ENCODE data around the gene NRIP1. TPM values are rescaled to one million over a fixed set of nuclear protein-coding genes. Genes with fewer than 3 reads are reported as not detected.

The NRIP1 gene
- total RNA-seq, 1 donor from 2014 or later = 59.1 TPM

DNA sequence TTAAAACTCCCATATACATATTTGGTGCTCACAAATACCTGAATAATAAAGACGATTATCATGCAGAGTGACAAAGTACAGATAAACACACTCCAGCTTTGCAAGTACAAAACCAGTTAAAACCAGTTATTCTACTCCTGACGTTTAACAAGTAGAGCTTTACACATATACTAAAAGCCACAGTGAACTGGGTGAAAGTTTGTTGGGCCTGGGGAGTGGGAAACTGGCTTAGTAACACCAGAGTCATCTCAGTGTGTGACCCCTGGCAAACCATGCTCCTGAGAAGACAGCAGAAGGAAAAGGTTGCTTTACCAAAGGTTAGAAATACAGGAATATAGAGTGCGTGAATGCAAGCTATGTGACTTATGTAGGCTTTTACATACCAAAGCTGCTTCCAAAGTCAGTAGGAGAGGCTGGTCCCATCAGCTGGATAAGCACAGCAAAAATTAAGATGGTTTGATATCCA lies 148.1 kb downstream of the NRIP1 start:
- no peak overlapping the region for H3K4me3 Mint-ChIP-seq
- H3K27ac Mint-ChIP-seq = no peak overlapping the region
- Histone ChIP-seq H3K36me3 (no peaks in the 10 kb centered on the region), H3K4me3 (no peak overlapping the region), H3K79me2 (ENCODE audit: low read depth) (no peaks in the 10 kb centered on the region), H3K9me3 (ENCODE audit: low read depth) (no peaks in the 10 kb centered on the region), H3K4me1 (no peaks in the 10 kb centered on the region), H3K27ac (no peak overlapping the region), H2AFZ (replicated peaks) (no peak overlapping the region), H3F3A (ENCODE audit: low read depth) (no peaks in the 10 kb centered on the region), H3K4me2 (no peak overlapping the region), H3K9ac (no peak overlapping the region), H3K27me3 (no peaks in the 10 kb centered on the region), H4K20me1 (ENCODE audit: low read depth) (no peaks in the 10 kb centered on the region)
- H3K27me3 Mint-ChIP-seq (ENCODE audit: insufficient read depth, low read depth) = no peaks in the 10 kb centered on the region
- TF ChIP-seq, protein P1, sequence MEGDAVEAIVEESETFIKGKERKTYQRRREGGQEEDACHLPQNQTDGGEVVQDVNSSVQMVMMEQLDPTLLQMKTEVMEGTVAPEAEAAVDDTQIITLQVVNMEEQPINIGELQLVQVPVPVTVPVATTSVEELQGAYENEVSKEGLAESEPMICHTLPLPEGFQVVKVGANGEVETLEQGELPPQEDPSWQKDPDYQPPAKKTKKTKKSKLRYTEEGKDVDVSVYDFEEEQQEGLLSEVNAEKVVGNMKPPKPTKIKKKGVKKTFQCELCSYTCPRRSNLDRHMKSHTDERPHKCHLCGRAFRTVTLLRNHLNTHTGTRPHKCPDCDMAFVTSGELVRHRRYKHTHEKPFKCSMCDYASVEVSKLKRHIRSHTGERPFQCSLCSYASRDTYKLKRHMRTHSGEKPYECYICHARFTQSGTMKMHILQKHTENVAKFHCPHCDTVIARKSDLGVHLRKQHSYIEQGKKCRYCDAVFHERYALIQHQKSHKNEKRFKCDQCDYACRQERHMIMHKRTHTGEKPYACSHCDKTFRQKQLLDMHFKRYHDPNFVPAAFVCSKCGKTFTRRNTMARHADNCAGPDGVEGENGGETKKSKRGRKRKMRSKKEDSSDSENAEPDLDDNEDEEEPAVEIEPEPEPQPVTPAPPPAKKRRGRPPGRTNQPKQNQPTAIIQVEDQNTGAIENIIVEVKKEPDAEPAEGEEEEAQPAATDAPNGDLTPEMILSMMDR (IDR thresholded peaks at IDR 0.05) = no peak
- TF ChIP-seq EZH2 (IDR thresholded peaks at IDR 0.05) = no peak
- TF ChIP-seq EZH2phosphoT487 (IDR thresholded peaks at IDR 0.05) = no peak
- no peaks in the 10 kb centered on the region for H3K9me3 Mint-ChIP-seq
- H3K4me1 Mint-ChIP-seq = peaks cover 3% of the 10 kb centered on the region
- no peak for DNase-seq (ENCODE audit: low spot score)
- H3K36me3 Mint-ChIP-seq = no peaks in the 10 kb centered on the region

DNA sequence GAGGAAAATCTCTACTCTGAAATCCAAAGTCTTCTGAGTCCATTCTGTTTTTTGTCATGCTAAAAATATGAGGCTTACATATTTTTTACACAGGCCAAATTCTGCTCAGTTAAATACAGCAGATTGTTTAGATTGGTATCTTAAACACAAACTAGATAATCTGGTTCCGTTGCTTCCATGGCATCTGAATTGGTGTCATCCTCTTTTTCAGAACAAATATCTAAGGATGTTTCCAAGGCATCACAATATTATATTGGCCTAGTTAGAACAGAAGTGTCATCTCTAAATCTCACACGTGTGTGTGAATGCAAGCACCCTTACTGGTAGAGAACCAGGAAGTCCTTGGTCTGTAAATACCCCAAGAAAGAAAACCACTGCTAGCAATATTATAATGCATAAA lies 151.2 kb downstream of the NRIP1 start:
- Histone ChIP-seq H3K27me3 (no peaks in the 10 kb centered on the region), H3K4me2 (no peak overlapping the region), H3K79me2 (ENCODE audit: low read depth) (no peaks in the 10 kb centered on the region), H2AFZ (replicated peaks) (no peak overlapping the region), H3K9ac (no peak overlapping the region), H3K4me3 (no peak overlapping the region), H3K27ac (no peak overlapping the region), H4K20me1 (ENCODE audit: low read depth) (no peaks in the 10 kb centered on the region), H3K4me1 (no peaks in the 10 kb centered on the region), H3K36me3 (no peaks in the 10 kb centered on the region), H3F3A (ENCODE audit: low read depth) (no peaks in the 10 kb centered on the region), H3K9me3 (ENCODE audit: low read depth) (no peaks in the 10 kb centered on the region)
- H3K4me1 Mint-ChIP-seq = peaks cover 3% of the 10 kb centered on the region
- H3K4me3 Mint-ChIP-seq = no peak overlapping the region
- no peaks in the 10 kb centered on the region for H3K27me3 Mint-ChIP-seq (ENCODE audit: insufficient read depth, low read depth)
- H3K36me3 Mint-ChIP-seq = no peaks in the 10 kb centered on the region
- no peak overlapping the region for H3K27ac Mint-ChIP-seq
- no peak for DNase-seq (ENCODE audit: low spot score)
- H3K9me3 Mint-ChIP-seq = no peaks in the 10 kb centered on the region
- TF ChIP-seq EZH2 (IDR thresholded peaks at IDR 0.05) = no peak
- TF ChIP-seq, protein P1 (IDR thresholded peaks at IDR 0.05) = no peak
- no peak for TF ChIP-seq EZH2phosphoT487 (IDR thresholded peaks at IDR 0.05)

- peaks cover 8% of the 10 kb centered on the region for H3K9me3 Mint-ChIP-seq
- H3K36me3 Mint-ChIP-seq = no peaks in the 10 kb centered on the region
Observed at GRCh38 chr21:14911351-14911750, 153.4 kb downstream of the NRIP1 start.

More at GRCh38 chr21:14911351-14911750, 153.4 kb downstream of the NRIP1 start:
- no peak overlapping the region for H2AFZ ChIP-seq (replicated peaks)
- no peak overlapping the region for H3K4me3 Mint-ChIP-seq
- TF ChIP-seq EZH2phosphoT487 (IDR thresholded peaks at IDR 0.05) = no peak
- TF ChIP-seq, protein P1 (IDR thresholded peaks at IDR 0.05) = no peak
- TF ChIP-seq EZH2 (IDR thresholded peaks at IDR 0.05) = no peak
- H3K79me2 ChIP-seq (ENCODE audit: low read depth) = no peaks in the 10 kb centered on the region
- no peaks in the 10 kb centered on the region for H3K9me3 ChIP-seq (ENCODE audit: low read depth)
- DNase-seq (ENCODE audit: low spot score) = no peak
- no peak overlapping the region for H3K9ac ChIP-seq
- no peak overlapping the region for H3K4me2 ChIP-seq
- no peak overlapping the region for H3K4me3 ChIP-seq
- no peaks in the 10 kb centered on the region for H3K36me3 ChIP-seq
- H3F3A ChIP-seq (ENCODE audit: low read depth) = no peaks in the 10 kb centered on the region
- no peaks in the 10 kb centered on the region for H3K27me3 Mint-ChIP-seq (ENCODE audit: insufficient read depth, low read depth)
- H3K4me1 Mint-ChIP-seq = no peaks in the 10 kb centered on the region
- H3K27ac ChIP-seq = no peak overlapping the region
- H3K4me1 ChIP-seq = no peaks in the 10 kb centered on the region
- H4K20me1 ChIP-seq (ENCODE audit: low read depth) = no peaks in the 10 kb centered on the region
- no peaks in the 10 kb centered on the region for H3K27me3 ChIP-seq
- H3K27ac Mint-ChIP-seq = no peak overlapping the region
